NCI-H82 treated with DMSO at 0.1 percent for 48 hours (cell line): ENCODE results near the gene TICAM2.

Source experiments
- DNase-seq: peaks from one replicate; lab custom pipeline; 2025; ENCODE audit not compliant: unreplicated experiment; lab: John Stamatoyannopoulos, UW

TICAM2 gene

DNA sequence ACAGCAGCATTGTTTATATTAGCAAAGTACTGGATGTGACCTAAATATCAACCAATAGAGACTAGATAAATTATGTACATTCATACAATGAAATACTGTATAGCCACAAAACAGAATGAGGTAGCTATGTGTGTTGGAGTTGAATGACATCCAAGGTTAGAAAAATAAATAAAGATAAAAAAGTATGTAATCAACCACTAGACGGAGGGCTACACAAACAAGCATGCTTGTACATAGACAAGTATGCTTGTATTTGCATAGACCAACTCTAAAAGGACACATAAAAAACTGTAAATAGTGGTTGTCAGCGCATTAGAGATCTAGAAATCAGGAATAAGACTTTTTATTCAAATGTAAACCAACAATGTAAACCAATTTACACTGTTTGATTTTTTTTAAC lies 60.7 kb downstream of the TICAM2 start:
- no peak for DNase-seq

DNA sequence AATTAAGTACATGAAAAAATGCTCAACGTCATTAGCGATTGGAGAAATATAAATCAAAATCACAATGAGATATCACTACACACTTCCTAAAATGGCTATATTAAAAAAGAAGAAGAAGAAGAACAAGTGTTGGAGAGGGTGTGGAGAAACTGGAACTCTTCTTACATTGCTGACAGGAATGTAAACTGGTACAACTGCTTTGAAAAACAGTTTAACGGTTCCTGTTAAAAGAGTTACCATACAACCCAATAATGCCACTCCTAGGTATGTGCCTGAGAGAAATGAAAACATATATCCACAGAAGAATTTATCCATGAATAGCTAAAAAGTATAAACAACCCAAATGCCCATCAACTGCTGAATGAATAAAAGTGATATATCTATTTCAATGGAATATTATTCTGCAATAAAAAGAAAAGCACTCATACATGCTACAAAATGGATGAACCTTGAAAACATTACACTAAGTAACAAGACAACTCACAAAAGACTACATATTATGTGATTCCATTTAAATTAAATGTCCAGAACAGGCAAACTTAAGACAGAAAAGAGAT lies 66.7 kb downstream of the TICAM2 start:
- DNase-seq: no peak

DNA sequence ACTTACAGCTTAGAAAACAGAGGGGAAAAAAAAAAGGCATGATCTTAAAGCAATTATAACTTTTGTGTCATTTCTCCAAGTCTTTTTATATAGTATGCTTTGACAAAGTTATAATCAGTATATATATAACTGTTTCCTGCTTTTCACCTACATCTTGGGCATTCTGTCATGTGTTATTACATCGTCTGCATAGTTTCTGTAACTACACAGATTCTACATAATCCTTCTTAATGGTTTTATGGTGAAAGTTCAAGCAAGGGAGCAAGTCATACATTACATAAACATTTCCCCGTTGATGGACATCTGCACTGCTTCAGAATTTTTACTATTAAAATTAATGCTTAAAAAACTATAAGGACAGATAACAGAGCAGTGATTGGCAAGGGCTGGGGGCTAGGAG lies 69.8 kb downstream of the TICAM2 start:
- no peak for DNase-seq

DNA sequence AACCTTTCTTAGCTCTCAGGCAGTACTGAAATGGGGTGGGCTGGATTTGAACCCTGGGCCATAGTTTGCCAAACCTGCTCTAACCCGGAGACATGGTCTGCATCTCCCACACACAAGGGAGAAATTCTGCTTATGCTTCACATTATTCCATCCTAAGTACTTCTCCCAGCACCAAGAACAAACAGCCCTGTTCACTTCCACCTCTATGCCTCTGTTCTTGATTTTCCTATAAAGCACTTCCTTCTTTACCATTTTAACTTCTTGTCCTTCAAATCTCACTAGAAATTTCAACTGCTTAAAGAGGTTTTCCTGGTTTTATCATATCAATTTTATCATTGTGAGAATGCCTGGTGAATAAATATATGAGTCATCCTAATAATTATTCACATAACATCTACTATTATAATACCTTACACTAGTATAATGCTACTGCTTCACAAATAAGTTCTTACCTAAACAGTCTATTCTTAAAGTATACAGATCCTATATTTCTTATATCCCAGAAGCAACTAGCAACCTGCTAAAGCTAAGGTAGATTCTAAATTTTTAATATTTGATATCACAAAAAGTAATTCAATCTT lies 70.4 kb downstream of the TICAM2 start:
- DNase-seq: no peak

DNA sequence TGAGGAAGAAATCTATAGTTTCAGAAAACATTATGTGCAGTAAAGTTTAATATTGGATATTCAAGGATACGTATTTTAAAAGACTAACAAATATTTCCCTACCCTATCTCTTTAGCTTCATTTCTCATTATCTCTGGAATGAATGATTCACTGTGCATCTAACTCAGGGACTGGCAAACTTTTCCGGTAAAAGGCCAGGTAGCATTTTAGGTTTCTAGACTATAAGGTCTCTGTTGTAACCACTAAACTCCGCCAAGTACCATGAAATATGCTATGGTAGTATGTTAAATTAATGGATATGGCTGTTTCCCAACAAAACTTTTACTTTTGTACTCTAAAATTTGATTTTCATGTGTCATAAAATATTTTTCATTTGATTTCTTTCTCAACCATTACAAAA lies 70.9 kb downstream of the TICAM2 start:
- no peak for DNase-seq

DNA sequence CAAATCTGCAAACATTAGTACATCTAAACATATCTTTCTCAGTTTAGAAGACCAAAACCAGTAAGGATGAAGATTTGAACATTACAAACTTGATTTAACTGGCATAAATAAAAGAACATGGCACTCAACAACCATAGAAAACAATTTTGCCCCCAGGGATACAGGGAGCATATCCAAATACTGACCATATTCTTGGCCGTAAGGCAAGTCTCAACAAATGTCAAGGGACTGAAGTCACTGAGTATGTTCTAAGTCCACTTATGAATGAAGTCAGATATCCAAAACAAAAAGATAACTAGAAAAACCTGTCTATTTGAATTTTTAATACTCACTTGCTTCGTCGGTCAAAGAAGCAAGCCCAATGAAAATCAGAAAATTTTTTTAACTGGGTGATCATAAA lies 71.9 kb downstream of the TICAM2 start:
- no peak for DNase-seq
